HG03139 (cell line): ENCODE results near the gene FBXO42.

Experiments
- ATAC-seq: cut with Tn5 transposase; IDR thresholded peaks from one replicate; pipeline ENCODE4 v1.9.1; 2021; ENCODE audit not compliant: unreplicated experiment

The FBXO42 gene

GRCh38 chr1:16206547-16207317 lies 145.5 kb downstream of the FBXO42 start:
- peak; percentile 67 for ATAC-seq

GRCh38 chr1:16205891-16206546 lies 146.3 kb downstream of the FBXO42 start:
- no peak for ATAC-seq

DNA sequence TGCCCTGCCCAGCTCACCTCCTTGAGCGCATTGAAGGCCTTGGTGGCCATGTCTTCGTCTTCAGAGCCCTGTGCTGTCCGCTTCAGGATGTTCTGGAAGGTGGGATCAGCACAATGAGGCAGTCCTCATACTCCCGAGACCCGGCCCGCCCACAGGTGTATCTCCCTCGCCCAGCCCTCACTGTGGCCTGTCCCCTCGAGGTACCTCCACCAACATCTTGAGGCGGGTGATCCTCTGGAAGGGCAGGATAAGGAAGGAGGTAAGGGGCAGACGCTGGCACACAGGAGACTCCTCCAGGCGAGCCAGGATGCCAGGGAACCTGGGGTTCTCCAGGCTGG lies 147.0 kb downstream of the FBXO42 start:
- ATAC-seq: no peak

DNA sequence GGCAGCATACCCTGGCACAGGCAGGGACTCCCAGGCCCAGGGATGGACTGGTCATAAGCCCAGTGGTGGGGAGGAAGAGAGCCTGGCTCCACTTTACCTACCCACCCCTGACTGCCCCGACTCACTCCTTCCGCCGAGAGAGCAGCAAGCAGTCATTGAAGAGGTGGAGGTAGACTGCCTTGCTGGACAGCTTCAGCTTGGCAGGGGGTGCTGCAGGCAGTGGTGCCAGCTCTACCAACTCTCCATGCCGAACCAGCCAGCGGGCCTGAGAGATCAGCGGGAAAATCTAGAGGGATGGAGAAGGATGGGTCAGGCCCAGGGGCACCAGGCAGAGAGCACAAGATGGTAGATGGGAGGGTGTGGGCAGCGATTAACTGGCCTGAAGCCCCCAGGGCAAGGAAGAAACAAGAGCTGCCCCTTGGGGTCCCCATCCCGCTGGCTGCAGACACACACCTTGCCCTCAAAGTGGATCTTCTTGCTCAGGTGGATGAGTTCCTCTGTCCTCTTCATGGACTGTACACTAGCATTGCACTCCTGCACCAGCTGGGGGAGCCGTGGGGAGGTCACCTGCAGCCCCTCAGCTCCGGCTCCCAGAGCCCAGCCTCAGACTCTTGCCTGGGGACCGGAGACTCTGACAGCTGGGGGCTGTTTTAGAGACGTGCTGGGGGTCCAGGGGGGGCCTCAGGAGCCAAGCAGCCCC lies 147.5 kb downstream of the FBXO42 start:
- ATAC-seq: no peak

- ATAC-seq: no peak
Measured at GRCh38 chr1:16204216-16204615, 148.1 kb downstream of the FBXO42 start.

- no peak for ATAC-seq
Measured at GRCh38 chr1:16203550-16203949, 148.7 kb downstream of the FBXO42 start.

DNA sequence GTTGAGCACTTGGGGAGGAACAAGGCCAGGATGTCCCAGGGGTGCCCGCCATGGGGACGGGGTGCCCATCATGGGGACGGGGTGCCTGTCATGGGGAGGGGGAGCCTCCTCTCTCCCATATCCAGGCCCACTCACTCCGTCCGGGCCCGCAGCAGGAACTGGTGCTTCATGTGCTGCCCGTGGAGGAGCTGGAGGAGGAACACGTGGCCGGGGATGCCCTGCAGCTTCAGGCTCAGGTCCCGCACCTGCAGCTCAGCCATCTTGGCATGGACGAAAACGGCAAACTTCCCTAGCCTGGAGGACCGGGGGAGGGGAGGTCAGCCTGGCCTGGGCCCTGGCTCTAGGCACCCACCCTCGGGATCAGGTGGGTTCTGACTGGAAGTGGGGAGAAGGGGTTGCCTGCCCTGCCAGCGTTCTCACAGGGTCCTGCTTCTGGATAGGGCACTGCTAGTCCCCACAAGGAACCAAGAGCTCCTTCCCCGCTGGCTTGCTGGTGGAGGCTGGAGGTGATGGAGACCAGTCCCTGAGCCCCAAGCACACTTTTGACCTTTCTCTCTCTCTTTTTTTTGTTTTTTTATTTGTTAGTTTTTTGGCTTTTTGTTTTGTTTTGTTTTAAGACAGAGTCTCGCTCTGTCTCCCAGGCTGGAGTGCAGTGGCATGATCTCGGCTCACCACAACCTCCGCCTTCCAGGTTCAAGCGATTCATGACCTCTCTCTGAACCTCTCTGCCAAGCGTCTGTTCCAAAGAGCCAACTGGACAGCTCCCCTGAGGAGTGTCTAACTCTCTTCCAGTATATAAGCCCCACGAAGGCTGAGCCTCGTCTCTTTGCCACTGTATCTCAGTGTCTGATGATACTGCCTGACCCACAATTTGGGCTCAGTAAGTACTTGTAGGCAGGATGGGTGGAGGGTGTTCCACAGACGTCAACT lies 149.7 kb downstream of the FBXO42 start:
- no peak for ATAC-seq

DNA sequence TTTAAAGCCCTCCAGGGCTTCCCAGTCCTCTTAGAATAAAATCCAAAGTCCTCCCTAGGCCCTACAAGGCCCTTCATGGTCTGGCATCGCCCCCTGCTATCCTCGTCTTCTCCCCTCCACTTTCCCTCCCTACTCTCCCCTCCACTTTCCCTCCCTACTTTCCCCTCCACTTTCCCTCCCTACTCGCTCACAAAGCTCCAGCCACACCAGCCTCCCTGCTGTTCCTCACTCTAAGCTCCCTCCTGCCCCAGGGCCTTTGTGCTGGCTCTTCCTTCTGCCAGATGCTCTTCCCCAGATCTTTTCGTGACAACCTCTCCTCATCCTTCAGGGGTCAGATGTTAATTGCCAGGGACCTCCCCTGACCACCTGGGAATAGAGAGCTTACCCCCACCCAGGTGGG lies 152.6 kb downstream of the FBXO42 start:
- no peak for ATAC-seq

GRCh38 chr1:16199157-16199501 lies 153.2 kb downstream of the FBXO42 start:
- ATAC-seq: no peak

DNA sequence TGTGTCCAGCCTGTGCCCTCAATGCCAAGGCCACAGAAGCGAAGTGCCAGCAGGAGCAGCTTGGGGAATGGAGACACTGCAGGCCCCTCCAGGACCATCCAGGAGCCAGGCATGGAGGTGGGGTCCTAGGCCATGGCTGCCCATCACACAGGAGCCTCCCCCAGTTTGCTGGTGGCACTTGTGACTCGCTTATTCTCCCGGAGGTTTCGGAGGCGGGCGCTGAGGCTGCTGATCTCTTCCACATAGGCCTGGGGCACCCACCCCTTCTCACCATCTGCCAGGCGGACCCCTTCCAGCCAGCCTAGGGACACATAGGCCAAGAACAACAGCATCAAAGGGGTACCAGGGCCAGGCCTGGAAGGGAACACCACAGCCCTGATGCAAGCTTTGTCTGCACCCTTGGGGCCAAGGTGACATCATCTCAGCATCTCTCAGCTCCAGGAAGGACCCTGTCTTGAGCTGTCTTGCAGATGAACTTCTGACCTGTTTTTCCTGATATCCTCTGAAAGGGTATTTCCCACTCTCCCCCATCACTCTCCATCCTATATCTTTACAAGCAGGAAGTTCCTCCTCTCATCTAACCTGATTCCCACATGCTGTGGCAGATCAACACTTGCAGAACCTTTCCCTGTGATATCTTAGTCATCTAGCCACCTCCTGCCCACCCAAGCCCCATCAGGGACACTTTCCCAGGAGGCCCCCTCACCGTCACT lies 153.7 kb downstream of the FBXO42 start:
- ATAC-seq: no peak

DNA sequence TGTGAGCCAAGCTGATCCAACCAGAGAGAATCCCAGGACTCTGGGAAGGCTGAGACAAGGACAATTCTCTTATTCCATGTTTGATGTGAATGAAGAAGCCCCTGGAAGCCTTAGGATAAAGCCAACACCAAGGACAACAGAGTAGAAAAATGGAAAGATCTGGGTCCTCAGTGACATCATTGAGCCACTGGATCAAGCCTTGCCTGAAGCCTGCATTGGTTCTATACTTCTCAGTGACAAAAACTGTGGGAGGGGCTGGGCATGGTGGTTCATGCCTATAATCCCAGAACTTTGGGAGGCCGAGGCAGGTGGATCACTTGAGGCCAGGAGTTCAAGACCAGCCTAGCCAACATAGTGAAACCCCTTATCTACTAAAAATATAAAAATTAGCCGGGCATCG lies 155.4 kb downstream of the FBXO42 start:
- no peak for ATAC-seq
